Head of caudate nucleus (tissue), 42 donors: ENCODE measurements around the gene LDLRAP1.

ENCODE experiments used
- DNase-seq, 42 donors: peaks; one replicate each; pipeline versions ENCODE4 v3.0.0 to v3.0.0-alpha.2; 2020 to 2021; ENCODE audit warnings: mixed read lengths in 7 of 42
- intact Hi-C: fragments of 100-400 bp; cut with DNase I; formaldehyde crosslinking; loops from one replicate; pipeline ENCODE4 v1.15.0; 2022

Gene LDLRAP1

DNA sequence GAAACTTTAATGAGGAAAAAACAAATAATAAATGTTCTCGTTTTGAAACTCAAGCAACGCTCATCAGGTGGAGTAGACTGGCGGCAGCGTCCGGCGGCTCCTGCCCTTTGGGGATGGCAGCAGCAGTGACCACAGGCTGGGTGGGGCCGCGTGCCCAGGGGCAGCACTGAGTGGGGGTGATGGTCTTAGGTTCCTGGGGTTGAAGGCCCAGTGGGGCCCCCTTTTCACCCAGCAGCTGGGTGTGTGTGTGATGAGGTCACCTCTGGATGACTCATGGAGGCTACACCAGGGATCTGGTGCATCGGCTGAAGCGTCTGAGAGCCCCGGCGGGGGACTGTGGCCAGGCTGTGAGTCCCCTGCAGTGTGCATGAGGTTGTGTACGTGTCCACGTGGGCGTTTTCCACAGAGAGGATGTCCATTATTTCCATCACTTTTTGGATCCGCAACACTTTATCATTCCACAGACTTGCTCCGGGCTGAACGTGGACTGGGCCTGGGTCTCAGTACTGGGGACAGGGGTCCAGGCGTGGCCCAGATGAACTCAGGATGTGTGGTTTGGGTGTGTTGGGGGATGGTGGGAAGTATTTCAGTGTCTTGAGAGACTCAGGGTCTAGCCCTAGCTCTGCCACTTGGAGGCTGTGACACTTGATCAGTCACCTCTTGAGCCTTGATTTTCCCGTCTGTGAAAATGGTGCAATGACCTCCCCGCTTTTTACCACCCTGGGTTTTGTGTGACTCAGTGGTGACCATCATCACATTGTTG lies 25.6 kb downstream of the LDLRAP1 start:
- peak in 15 of 42 donors; percentile 25 to 75 (median 47) for DNase-seq
- intact Hi-C loops: loop anchor here (2.0 kb wide), 1 partner anchor 24 kb away; no protein-coding TSS in a partner anchor

DNA sequence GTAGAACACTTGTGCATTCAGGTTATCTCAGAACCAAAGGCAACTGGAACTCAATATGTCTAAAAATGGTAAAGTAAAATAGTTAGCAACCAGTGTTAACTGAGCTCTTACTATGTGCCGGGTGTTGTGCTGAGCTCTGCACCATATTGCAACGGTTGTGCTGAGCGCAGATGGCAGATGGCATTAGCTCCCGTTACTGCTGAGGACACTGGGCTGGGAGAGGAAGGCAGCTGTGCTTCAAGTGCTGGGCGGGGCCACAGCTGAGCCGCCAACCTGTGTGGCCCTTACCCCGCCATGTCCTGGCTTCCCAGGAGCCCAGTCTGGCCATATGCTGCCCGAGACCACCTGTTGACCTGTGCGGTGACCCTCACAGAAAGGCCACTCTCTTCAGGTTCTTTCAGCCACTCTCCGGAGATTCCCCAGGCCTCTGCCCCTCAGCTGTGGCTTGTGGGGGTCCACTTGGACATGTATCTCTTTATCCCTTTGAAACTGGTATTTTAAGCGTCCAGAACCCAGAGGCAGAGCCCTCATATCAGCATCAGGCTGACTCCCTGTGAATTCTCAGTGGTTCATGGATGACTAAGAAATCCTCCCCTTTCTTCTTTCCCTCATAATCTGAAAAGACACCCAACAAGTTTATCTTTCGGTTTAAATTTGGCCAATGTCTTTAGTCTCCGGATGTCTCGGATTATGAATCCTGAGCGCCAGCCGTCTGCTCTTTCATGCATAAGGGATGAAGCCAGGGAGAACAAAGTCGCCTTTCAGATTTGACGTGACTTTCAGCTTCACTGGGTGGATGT lies 26.4 kb downstream of the LDLRAP1 start:
- intact Hi-C loops: loop anchor here (2.0 kb wide), 1 partner anchor 25 kb away; no protein-coding TSS in a partner anchor
- DNase-seq: peak in 13 of 42 donors; percentile 17 to 73 (median 45)

DNA sequence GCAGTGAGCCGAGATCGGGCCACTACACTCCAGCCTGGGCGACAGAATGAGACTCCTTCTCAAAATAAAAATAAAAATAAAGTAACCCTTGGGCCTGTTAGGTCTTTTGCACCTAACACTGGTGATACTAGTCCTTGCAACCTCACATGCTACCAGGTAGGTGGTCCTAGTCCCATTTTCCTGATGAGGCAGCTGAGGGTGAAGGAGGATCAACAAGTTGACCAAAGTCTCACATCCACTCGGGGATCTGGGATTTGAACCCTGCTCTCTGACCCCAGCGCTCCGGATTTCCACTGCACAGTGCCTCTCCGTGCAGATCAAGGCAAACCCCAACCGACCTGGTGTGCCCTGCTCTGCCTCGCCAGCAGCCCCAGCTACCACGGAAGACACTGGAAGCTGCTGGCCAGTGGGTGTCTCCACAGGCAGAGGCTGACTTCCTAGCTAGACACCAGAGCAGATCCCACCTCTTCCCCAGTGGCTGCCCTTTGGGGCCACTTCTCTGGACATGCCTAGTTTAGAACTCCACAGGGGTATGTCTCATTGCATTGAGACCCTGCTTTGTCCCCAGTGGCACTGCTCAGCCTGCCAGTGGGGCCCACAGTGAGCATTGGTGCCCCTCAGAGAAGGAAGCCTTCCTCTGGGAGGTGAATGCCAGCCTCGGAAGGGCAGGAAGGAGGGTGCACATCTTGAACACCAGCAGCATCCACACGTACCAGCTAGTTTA lies 27.6 kb downstream of the LDLRAP1 start:
- intact Hi-C loops: no loop called here
- DNase-seq: no peak

DNA sequence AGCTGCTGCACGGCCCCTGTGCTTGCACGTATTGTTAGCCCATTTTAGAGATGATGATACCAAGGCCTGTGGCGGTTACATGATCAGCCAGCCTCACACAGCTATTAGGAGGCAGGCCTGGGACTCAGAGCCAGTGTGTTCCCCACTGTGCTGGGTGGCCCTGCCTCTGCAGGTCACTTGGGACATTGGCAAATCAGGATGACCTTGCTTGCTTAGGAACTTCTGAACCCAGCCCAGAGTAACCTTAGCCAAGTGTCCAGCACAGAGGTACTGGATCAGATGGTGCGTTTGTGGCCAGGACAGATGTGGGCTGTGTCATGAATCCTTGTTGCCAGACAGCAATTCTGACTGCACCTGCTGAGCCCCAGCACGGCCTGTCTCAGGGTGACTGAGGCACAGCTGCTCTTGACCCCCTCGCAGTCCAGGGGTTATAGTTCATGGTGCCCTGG lies 28.1 kb downstream of the LDLRAP1 start:
- intact Hi-C loops: no loop called here
- DNase-seq: no peak

DNA sequence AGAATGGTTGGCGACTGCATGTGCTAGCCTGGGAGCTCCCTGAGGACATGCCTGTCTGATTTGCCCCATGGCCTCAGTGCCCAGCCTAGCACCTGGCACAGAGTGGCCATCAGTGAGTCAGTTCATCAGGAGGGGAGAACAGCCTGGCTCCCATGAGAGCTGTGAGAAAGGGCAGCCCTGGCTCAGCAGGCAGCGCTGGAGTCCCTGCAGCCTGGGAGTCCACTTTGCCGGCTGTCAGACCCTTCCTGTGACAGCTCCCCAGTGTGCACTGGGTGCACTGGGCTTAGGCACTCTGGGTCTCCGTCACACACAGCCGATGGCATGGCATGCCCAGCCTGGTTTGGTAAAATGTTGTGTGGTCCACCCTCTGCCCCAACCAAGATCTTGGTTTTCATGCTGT lies 28.7 kb downstream of the LDLRAP1 start:
- DNase-seq: no peak
- intact Hi-C loops: no loop called here

DNA sequence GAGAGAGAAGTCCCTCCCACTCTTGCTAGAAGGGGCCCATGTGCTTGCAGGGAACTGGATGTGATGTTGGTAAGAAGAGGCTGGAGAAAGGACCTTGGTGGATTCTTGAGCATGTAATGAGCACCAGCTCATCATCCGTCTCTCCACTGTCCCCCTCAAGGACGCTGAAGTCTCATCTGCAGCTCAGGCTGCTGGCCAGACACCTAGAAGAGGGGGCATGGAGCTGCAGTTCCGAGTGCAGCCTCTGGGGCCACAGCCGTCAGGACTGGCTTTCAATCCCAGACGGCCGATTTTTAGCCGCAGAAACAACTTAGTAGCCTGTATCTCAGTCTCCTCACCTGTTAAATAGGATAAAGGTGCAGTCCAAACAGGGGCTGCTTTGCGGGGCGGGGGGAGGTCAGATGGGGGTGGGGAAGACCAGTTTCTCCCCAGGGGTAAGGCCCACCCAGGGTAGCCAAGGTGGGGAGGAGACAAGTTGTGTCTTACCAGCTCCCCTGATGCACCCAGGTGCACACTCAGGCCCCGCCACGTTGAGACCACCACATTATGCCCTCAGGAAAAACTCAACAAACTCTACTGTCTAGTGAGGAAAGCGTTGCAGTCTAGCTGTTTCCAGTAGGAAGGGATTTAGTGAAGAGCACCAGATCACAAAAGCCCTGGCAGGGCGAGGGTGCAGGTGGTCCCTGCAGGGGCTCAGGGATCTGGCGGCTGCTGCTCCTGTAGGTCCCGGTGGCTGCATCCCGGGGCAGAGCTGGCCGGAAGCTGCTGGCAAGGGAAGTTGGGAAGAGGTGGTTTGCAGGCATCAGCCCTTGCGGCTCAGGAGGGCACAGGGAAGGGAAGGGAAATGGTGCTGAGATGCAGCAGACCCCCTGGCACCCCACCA lies 29.5 kb downstream of the LDLRAP1 start:
- intact Hi-C loops: no loop called here
- DNase-seq: peak in 36 of 42 donors; percentile 22 to 83 (median 56)

DNA sequence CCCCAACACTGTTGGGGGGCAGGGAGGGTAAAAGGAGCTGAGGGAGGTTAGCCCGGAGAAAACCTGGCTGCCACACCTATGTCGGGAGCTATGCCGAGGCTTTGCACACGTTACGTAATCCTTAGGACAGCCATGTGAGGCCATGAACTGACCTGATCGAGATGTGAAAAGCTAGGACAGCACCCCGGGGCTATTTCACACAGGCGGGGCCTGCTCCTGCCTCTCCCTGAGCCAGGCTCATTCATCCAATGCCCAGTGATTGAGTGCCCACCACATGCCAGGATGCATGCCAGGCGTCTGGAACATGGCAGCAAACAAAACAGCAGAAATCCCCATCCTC lies 30.2 kb downstream of the LDLRAP1 start:
- DNase-seq: no peak
- intact Hi-C loops: no loop called here

DNA sequence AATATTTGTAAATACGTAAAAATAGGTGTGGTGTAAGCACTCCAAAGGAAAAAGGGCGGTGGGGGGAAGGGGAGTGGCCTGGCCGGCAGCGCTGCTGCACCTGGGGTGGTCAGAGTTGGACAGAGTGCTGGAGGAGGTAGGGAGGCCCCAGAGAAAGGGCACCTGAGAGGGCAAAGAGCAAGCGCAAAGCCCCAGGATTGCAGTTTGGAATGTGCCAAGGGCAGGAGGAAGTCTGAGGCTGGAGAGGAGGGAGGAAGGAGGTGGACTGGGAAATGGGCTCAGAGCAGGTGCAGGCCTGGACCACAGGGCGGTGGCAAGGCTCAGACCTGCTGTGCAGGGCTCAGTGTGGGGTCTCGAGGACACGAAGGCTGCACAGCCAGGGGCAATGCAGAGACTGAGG lies 30.6 kb downstream of the LDLRAP1 start:
- intact Hi-C loops: no loop called here
- DNase-seq: no peak

DNA sequence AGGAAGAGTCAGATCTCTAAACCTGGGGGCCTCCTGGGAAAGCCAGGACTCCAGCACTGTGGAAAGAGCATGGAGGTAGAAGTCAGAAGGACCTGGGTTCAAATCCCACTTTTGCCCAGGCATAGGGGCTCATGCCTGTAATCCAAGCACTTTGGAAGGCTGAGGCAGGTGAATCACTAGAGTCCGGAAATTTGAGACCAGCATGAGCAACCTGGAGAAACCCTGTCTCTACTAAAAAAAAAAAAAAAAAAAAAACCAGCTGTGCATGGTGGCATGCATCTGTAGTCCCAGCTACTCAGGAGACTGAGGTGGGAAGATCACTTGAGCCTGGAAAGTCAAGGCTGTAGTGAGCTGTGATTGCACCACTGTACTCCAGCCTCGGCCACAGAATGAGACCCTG lies 31.8 kb downstream of the LDLRAP1 start:
- intact Hi-C loops: no loop called here
- DNase-seq: no peak

DNA sequence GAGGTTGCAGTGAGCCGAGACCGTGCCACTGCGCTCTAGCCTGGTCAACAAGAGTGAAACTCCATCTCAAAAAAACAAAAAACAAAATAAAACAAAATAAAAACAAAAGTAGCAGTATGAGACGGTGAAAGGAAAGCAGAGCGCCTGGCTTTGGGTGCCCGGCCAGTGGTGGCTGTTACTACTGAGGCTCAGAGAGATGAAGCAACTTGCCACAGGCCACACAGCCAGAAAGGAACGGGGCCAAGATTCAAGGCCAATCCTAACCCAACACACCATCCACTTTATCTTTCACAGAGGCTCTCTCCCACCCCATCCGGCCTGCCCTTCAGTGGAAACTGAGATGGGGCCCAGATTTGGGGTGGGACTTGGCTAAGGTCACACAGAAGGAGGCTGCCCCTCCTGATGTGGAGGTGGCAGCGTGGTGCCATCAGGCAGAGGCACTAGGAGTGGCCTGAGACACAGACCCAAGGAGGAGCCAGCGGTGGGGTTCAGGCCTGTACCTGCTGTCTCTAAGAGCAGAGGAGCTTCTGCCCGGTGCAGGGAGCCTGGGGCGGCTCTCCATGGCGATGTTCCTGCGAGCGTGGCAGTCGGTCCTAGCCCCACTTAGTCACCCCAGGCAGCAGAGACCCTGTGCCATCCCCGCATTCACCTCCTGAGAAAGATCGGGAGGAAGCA lies 33.2 kb downstream of the LDLRAP1 start:
- no peak for DNase-seq
- intact Hi-C loops: no loop called here

DNA sequence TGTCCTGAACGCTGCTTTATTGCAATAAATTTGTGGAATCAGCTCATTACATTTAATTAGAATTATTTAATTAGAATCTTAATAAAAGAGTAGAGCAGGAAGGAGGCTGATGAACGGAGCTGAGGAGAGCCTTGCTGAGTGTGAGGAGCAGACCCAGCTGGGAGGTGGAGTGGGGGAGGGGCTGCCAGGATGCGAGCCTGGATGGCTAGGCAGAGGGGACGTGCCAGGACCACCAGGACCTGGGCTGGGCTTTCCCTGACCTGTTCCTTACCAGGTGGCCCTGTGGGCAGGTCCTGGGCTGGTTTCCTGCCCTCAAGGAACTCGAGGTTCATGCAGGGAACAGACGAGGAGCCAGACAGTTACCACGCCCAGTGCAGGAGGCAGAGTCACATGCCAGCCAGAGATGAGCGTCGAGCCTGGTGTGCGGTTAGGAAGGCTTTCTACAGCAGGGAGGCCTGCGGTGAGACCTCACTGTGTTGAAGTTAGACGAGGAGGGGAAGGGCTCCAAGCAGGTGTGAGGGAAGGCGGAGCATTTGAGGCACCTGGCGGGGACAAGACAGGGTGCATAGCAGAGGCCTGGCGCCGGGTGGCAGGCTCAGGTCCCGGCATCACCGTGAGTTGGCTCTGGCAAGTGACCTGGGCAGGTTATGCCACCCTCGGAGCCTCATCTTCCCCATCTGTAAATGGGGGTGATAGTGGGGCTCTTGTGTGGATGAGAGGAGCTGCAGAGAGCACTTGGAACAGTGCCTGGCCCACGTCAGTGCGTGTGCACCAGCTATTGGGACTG lies 33.9 kb downstream of the LDLRAP1 start:
- intact Hi-C loops: no loop called here
- no peak for DNase-seq

DNA sequence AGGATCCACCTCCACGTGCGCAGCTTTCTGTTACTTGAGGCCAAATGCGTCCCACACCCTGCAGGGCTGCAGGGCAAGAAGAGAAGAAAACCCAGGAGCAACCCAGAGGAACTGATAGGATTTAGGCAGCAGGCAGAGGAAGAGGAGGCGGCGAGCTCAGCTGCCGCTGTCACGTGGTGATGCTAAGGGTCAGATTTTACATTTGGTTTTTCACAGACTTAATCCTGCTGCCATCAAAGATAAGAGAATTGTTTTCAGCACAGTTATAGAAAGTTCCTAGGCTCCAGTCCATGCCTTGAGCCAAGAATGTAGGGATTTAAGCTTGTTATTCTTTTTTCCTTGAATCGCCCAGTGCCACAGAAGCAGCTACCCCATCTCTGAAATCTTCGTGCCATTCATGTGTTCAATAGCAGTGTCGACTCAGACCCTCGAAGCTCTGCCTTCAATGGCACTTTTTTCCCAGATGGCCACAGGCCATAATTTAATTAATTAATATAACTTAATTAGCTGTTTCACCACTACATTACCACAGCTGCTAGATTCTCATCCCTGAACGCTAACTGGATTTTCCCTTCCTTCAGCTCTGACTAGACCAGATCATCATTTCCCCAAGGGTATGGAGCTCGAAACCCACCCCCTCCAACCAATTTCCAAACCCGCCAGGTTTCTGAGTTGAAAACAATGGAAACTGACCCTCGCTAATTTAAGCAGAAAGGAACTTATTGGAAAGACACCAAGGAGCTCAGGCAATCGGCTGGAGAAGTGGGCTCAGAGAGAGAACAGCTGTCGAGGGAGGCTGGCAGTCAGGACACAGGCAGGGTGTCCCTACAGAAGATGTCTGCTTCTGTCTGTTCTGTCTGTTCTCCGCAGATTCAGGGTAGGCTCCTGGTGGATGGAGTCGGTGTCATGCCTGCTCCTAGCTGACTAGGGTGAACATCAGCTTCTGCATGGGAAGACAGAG lies 36.2 kb downstream of the LDLRAP1 start:
- DNase-seq: no peak
- intact Hi-C loops: no loop called here

DNA sequence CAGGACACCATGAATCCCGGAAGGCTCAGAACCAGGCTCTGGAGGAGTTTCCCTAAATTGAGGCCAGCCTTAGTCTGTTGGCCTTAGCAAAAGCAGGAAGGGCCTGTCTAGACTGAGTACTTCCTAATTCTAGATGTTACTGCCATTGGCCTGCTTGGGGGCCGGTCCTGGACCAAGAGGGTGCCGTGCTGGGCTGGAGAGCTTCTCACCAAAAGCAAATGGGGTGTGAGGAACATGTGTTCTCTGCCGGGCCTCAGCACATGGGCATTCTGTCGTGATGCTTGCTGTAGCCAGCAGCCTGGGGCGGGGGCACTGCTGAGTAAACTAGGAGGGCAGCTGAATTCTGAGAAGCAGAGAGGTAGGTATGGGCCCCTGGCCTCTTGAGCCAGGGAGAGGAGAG lies 37.5 kb downstream of the LDLRAP1 start:
- intact Hi-C loops: no loop called here
- no peak for DNase-seq

DNA sequence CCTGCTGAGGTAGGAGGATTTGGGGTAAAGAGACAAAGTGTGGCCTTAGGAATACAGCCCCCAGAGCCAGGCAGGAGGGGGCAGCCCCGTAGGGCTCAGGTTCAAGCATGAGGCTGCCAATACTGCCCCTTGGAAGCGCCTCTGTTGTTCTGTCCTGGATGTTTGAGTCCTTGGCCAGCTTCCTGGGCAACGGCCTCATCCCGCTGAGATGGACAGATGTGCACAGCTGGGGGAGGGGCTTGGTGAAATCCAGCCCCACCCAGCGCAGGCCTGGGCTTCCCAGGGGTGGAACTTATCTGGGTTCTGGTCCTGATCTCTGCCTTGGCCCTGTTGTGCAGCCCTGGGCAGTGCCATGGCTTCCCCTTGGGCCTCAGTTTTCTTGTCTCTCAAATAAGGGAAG lies 38.4 kb downstream of the LDLRAP1 start:
- no peak for DNase-seq
- intact Hi-C loops: no loop called here

DNA sequence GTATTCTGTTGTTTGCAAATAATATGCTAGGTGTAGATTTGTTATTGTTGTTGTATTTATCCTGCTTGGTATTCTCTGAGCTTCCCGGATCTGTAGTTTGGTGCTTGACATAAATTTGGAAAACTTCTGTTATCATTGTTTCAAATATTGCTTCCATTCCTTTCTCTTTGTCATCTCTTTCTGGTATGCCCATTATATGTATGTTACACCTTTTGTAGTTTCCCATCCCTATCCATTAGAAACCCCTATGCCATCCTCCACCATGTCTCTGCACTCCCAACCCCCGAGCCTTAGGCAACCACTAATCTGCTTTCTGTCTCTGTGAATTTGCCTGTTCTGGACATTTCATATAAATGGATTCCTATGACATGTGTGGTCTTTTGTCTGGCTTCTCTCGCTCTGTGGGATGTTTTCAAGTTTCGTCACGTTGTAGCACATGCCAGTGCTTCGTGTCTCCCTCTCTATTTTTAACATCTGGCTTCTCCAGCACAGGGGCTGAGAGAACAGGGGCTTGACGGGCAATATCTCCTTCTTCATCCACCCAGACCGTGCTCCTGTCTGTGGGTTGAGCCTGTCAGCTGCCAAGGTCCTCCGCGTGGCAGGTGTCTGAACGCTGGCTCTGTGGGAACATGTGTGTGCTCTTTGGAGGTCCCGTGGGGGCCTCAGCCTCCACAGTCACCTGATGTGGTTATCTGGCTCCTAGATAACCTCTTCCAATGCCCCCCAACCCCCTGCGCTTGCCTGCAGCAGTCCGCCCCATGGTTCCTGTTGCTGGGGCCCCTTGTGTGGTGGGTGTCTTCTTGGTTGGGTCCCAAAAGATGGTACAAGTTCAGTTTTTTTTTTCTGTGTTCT lies 40.3 kb downstream of the LDLRAP1 start:
- no peak for DNase-seq
- intact Hi-C loops: no loop called here

DNA sequence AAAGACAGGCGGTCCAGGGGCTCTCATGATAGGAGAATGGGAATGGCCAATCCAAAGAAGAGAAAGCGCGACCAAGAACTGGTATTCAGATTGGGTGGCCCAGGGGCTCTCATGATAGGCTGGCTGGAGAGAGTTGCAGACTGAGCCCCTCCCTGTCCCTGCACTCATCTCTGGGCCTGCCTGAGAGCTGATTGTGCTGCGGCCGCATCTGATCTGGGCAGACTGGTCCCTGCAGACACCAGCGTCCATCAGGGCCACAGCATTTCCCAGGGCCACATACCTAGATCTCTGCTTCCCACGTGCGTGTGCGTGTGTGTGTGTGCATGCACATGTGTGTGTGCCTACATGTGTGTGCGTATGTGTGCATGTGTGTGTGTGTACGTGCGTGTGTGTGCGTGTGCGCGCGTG lies 42.8 kb downstream of the LDLRAP1 start:
- intact Hi-C loops: no loop called here
- no peak for DNase-seq
